HepG2 (cell line): Measurements from ENCODE around the gene SCUBE1.

ENCODE experiments used
- ARNTL ChIP-seq: sonication (generic); formaldehyde crosslinking; IDR thresholded peaks from 2 replicates; pipeline ENCODE4 v1.4.0; 2020; ENCODE audit warnings: mild to moderate bottlenecking, missing genetic modification reagents
- PHF5A ChIP-seq: IDR thresholded peaks from one replicate; pipeline ENCODE4 v1.6.1; 2018; ENCODE audit warnings: low read depth, missing genetic modification reagents; ENCODE audit not compliant: unreplicated experiment
- POLR2A ChIP-seq, 2 experiments: IDR thresholded peaks; 2 replicates each; pipeline ENCODE4 v1.6.1; 2011; ENCODE audit warnings: low read depth in 2 of 2, low read length in 2 of 2, mild to moderate bottlenecking in 1 of 2, moderate library complexity in 1 of 2; ENCODE audit not compliant: insufficient read depth in 1 of 2
- RAD21 ChIP-seq: fragments of 450-650 bp; formaldehyde crosslinking; IDR thresholded peaks from 2 replicates; pipeline ENCODE4 v1.5.0; 2020; ENCODE audit warnings: mild to moderate bottlenecking
- SMC3 ChIP-seq: IDR thresholded peaks from 2 replicates; pipeline ENCODE4 v1.6.1; 2011; ENCODE audit warnings: low read length, improper control_type of control experiment
- TAF1 ChIP-seq: sonication (generic); formaldehyde crosslinking; IDR thresholded peaks from 2 replicates; pipeline ENCODE4 v1.4.0; 2020; ENCODE audit warnings: missing genetic modification reagents
- ZBTB49 ChIP-seq: sonication (generic); formaldehyde crosslinking; IDR thresholded peaks from 2 replicates; pipeline ENCODE4 v1.4.0; 2020; ENCODE audit warnings: missing genetic modification reagents, borderline replicate concordance
- ZNF558 ChIP-seq: sonication (generic); formaldehyde crosslinking; IDR thresholded peaks from 2 replicates; pipeline ENCODE4 v1.9.0; 2022; ENCODE audit warnings: mild to moderate bottlenecking, missing genetic modification reagents, borderline replicate concordance
- ZNF660 ChIP-seq: sonication (generic); formaldehyde crosslinking; IDR thresholded peaks from 2 replicates; pipeline ENCODE4 v1.5.1; 2020; ENCODE audit warnings: mild to moderate bottlenecking, low read depth, missing genetic modification reagents, borderline replicate concordance
- ZNF704 ChIP-seq: sonication (generic); formaldehyde crosslinking; IDR thresholded peaks from 2 replicates; pipeline ENCODE4 v1.8.1; 2023; ENCODE audit warnings: mild to moderate bottlenecking, inconsistent platforms, moderate library complexity, missing genetic modification reagents, borderline replicate concordance

- TF ChIP-seq ZNF660 (no peak), PHF5A (CRISPR knock-in tag) (no peak), RAD21 (CRISPR knock-in tag) (no peak), ZNF558 (CRISPR knock-in tag) (no peak), ZNF704 (CRISPR knock-in tag) (no peak), ARNTL (CRISPR knock-in tag) (no peak), POLR2A (IDR thresholded peaks at IDR 0.05; ENCODE audit: insufficient read depth in 1 of 2, low read depth in 2 of 2, low read length in 2 of 2) (no peak), TAF1 (CRISPR knock-in tag) (no peak), ZBTB49 (CRISPR knock-in tag) (no peak), SMC3 (no peak)
These were observed 168.1 kb downstream of the SCUBE1 start for GRCh38 chr22:43174941-43175531.
